GM23338 (cell line): Measurements from ENCODE around the gene ZNF628.

Source experiments
- CREB1 ChIP-seq: fragments of 250-450 bp; sonication (Bioruptor Pico); IDR thresholded peaks from 2 replicates; pipeline ENCODE4 v1.5.0; 2020; ENCODE audit warnings: low read depth, mild to moderate bottlenecking, moderate library complexity
- EZH2 ChIP-seq: fragments of 200-600 bp; sonication (generic); IDR thresholded peaks from one replicate; pipeline ENCODE4 v1.8.0; 2017; ENCODE audit warnings: antibody characterized with exemption, mild to moderate bottlenecking, low read depth; ENCODE audit not compliant: unreplicated experiment
- EZH2phosphoT487 ChIP-seq: fragments of 200-600 bp; sonication (generic); IDR thresholded peaks from one replicate; pipeline ENCODE4 v1.8.1; 2018; ENCODE audit warnings: antibody characterized with exemption; ENCODE audit not compliant: unreplicated experiment
- JUNB ChIP-seq: IDR thresholded peaks from one replicate; pipeline ENCODE4 v1.6.1; 2016; ENCODE audit warnings: antibody characterized with exemption; ENCODE audit not compliant: unreplicated experiment
- POLR2AphosphoS5 ChIP-seq: IDR thresholded peaks from 2 replicates; pipeline ENCODE4 v1.6.1; 2016; ENCODE audit warnings: antibody characterized with exemption, low read depth
- ZNF114 ChIP-seq: fragments of 250-450 bp; sonication (Bioruptor Pico); IDR thresholded peaks from 2 replicates; pipeline ENCODE4 v1.5.0; 2020; ENCODE audit warnings: mild to moderate bottlenecking, moderate library complexity
- ZNF331 ChIP-seq: fragments of 250-450 bp; sonication (Bioruptor Pico); IDR thresholded peaks from 2 replicates; pipeline ENCODE4 v1.5.0; 2020; ENCODE audit warnings: low read depth, mild to moderate bottlenecking, moderate library complexity
- TF ChIP-seq, protein P1 (sequence below), 2 experiments: fragments of 200-600 bp in 1 of 2; sonication (generic) in 1 of 2; conservative IDR thresholded peaks; 2 replicates each; pipeline versions ENCODE4 v1.5.1 to v1.6.1; 2016 to 2017; ENCODE audit warnings: antibody characterized with exemption in 2 of 2, low read depth in 2 of 2, mild to moderate bottlenecking in 2 of 2, moderate library complexity in 1 of 2
- TF ChIP-seq, protein P2 (sequence below): IDR thresholded peaks from one replicate; pipeline ENCODE4 v1.6.1; 2018; ENCODE audit warnings: antibody characterized with exemption; ENCODE audit not compliant: unreplicated experiment

DNA sequence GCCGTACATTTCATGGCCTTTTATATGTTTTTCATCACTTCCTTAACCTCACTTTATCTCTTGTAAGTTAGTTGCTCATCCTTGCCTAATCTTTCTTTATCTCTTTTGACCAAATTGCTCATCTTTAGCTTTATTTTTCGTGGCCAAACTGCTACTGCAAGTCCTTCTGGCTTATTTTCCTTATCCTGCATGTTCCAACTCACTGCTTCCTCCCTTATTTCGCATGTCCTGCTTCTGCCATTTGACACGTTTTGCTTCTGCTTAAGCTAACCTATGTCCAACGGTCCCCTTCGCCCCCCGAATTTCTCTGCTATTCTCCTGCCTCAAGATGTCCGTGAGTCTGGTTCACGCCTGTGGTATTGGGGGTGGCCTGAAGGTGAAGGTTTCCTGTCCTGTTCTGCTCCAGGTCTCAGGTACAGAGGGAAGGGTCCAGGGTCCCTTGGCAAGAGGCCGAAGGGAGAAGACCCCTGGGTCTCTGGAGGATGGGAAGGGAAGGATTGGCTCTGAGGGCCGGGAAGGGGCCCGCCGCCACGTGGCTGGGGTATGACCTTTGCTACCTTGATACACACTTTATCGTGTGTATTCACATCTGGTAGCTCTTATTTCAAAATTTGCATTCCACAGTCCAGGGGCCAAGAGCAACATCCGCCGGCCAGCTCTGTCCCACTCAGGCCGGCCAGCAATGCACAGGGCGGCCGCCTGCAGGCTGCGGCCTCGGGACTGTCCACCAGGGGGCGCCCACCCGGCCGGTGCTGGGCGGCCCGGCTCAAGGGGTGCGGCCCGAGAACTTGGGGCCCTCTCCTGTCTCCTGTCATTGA, 9.0 kb upstream of the ZNF628 start:
- TF ChIP-seq EZH2phosphoT487 (no peak), EZH2 (no peak), POLR2AphosphoS5 (no peak), ZNF331 (CRISPR knock-in tag) (no peak), JUNB (no peak), CREB1 (CRISPR knock-in tag) (no peak), ZNF114 (CRISPR knock-in tag) (no peak)
- TF ChIP-seq, protein P1, sequence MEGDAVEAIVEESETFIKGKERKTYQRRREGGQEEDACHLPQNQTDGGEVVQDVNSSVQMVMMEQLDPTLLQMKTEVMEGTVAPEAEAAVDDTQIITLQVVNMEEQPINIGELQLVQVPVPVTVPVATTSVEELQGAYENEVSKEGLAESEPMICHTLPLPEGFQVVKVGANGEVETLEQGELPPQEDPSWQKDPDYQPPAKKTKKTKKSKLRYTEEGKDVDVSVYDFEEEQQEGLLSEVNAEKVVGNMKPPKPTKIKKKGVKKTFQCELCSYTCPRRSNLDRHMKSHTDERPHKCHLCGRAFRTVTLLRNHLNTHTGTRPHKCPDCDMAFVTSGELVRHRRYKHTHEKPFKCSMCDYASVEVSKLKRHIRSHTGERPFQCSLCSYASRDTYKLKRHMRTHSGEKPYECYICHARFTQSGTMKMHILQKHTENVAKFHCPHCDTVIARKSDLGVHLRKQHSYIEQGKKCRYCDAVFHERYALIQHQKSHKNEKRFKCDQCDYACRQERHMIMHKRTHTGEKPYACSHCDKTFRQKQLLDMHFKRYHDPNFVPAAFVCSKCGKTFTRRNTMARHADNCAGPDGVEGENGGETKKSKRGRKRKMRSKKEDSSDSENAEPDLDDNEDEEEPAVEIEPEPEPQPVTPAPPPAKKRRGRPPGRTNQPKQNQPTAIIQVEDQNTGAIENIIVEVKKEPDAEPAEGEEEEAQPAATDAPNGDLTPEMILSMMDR (conservative IDR thresholded peaks at IDR 0.05; ENCODE audit: low read depth in 2 of 2) = peak; percentile 88 to 98
- TF ChIP-seq, protein P2, sequence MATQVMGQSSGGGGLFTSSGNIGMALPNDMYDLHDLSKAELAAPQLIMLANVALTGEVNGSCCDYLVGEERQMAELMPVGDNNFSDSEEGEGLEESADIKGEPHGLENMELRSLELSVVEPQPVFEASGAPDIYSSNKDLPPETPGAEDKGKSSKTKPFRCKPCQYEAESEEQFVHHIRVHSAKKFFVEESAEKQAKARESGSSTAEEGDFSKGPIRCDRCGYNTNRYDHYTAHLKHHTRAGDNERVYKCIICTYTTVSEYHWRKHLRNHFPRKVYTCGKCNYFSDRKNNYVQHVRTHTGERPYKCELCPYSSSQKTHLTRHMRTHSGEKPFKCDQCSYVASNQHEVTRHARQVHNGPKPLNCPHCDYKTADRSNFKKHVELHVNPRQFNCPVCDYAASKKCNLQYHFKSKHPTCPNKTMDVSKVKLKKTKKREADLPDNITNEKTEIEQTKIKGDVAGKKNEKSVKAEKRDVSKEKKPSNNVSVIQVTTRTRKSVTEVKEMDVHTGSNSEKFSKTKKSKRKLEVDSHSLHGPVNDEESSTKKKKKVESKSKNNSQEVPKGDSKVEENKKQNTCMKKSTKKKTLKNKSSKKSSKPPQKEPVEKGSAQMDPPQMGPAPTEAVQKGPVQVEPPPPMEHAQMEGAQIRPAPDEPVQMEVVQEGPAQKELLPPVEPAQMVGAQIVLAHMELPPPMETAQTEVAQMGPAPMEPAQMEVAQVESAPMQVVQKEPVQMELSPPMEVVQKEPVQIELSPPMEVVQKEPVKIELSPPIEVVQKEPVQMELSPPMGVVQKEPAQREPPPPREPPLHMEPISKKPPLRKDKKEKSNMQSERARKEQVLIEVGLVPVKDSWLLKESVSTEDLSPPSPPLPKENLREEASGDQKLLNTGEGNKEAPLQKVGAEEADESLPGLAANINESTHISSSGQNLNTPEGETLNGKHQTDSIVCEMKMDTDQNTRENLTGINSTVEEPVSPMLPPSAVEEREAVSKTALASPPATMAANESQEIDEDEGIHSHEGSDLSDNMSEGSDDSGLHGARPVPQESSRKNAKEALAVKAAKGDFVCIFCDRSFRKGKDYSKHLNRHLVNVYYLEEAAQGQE = no peak
